ENCODE results near the gene ZNF689.

- no peak; the same call in 1 of the 2 replicates for TF ChIP-seq CTCF (IDR thresholded peaks at IDR 0.05; ENCODE audit: low read length)
- TF ChIP-seq EZH2 (IDR thresholded peaks at IDR 0.05; ENCODE audit: borderline replicate concordance, low read length), result no peak
These were observed at the start of gene ZNF689 for GRCh38 chr16:30609926-30610839.
